ENCODE data around the gene RCC2.

The RCC2 gene

GRCh38 chr1:17370618-17371017, 68.9 kb downstream of the RCC2 start:
- DNase-seq: no peak

GRCh38 chr1:17369466-17369865, 70.0 kb downstream of the RCC2 start:
- DNase-seq: no peak

DNA sequence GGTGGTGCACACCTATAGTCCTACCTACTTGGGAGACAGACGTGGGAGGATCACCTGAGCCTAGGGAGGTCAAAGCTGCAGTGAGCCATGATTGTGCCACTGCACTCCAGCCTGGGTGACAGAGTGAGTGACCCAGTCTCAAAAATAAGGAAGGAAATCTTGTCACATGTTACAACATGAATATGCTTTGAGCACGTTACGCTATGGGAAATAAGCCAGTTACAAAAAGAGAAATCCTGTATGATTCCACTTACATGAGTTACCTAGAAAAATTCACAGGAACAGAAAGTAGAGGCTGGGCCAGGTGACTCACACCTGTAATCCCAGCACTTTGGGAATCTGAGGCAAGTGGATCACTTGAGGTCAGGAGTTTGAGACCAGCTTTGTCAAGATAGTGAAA, 74.2 kb downstream of the RCC2 start:
- DNase-seq: no peak

DNA sequence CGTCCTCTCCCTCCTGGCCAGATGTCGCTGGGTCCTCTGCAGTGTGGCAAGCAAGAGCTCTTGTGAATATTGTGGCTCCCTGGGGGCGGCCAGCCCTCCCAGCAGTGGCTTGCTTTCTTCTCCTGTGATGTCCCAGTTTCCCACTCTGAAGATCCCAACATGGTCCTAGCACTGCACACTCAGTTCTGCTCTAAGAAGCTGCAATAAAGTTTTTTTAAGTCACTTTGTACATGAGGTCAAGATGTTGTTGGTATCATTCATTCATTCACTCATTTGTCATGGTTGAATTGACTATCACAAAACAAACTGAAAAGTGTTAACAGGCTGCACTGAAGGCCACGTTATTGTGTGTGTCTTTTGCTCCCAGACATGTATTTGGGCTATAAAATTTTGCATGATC, 75.7 kb downstream of the RCC2 start:
- no peak for DNase-seq

GRCh38 chr1:17363351-17363750, 76.1 kb downstream of the RCC2 start:
- no peak for DNase-seq

DNA sequence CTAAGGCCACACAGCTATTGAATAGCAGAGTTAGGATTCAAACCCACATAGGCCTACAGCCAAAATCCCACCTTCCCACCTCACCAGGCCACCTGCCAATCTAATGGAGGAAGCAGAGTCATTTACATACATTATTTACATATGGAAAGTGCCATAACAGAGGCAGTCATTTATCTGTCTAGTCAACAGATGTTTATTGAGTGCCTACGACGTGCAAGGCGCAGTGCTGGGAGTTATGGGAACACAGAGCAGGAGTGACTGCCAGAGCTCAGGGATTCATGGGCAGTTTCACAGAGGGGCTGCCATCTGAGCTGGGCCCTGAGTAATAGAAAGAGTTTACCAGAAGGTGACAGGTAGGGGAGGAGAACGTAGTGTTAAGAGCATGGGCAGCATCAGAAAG, 77.8 kb downstream of the RCC2 start:
- no peak for DNase-seq

DNA sequence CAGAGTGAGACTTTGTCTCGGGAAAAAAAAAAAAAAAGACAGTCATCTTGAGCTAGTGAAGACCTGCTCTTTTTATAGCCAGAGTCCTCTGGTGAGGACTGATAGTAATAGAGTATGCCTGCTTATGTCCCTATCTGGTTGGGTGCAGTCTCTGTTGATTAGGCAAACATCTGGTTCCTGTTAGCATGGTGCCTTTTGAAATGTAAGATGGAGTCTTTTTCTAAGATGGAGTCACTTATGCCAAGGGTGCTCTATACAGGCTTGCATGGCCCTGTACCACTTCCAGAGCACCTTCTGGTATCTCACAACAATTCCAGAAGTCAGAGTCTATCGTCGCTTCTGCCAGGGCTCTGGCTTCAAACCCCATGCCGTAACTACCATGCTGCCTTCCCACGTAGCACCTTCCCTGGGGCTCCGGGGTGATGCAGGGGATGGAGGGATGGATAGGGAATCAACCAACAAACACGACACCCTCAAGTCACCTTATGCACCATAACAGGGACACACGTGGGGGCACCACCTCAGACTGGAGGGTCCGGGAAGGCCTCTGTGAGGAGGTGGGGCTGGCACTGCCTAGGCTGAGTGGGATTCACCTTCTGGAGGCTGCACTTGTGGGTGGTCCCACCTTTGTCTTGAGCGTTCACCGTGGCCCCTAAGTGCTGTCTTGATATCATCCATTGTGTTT, 79.1 kb downstream of the RCC2 start:
- no peak for DNase-seq

DNA sequence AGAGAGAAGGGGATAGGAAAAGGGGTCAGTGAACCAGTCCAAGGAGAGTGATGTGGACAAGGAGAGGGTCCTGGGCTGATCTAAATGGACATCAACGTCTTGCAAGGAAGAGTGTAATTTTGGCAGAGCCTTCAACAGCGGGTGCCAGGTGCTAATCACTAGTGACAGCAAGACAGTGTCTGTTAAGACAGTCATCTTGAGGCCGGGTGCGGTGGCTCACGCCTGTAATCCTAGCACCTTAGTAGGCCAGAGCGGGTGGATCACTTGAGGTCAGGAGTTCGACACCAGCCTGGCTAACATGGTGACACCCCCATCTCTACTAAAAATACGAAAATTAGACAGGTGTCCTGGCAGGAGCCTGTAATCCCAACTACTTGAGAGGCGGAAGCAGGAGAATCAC, 79.7 kb downstream of the RCC2 start:
- no peak for DNase-seq

DNA sequence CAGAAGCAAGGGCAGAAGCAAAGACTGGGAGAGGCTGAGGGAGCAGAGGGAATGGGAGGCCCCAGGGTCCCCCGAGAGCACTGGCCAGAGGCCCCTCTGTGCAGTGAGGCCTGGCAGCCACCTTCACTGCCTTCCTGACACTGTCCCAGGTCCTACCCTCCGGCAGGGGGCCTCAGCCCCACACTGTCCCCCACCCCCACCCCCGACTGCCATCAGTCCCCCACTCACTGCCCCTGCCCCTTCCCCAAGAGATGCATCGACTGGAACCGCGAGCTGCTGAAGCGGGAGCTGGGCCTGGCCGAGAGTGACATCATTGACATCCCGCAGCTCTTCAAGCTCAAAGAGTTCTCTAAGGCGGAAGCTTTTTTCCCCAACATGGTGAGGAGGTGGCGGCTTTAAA, 80.4 kb downstream of the RCC2 start:
- DNase-seq: no peak

GRCh38 chr1:17358557-17358956, 80.9 kb downstream of the RCC2 start:
- DNase-seq: no peak

Data from NCI-H774 (cell line).